WERI-Rb-1 (cell line): ENCODE results near the gene SRPX2.

Experiments used
- DNase-seq: peaks from one replicate; pipeline ENCODE4 v3.0.0-alpha.2; 2020
- H3K27ac ChIP-seq: fragments of 250-450 bp; sonication (Bioruptor Pico); 2 replicates; pipeline ENCODE4 v1.5.1; 2020; ENCODE audit warnings: mild to moderate bottlenecking, moderate library complexity
- H3K27me3 ChIP-seq: fragments of 250-450 bp; sonication (Bioruptor Pico); 2 replicates; pipeline ENCODE4 v1.5.1; 2021; ENCODE audit warnings: mild to moderate bottlenecking, low read depth, moderate library complexity; ENCODE audit not compliant: insufficient read depth, severe bottlenecking
- H3K36me3 ChIP-seq: fragments of 250-450 bp; sonication (Bioruptor Pico); 2 replicates; pipeline ENCODE4 v1.5.1; 2020; ENCODE audit warnings: mild to moderate bottlenecking, moderate library complexity
- H3K4me3 ChIP-seq: 2 replicates; pipeline ENCODE4 v1.5.1; 2011; ENCODE audit warnings: low read depth, mild to moderate bottlenecking, control low read depth, low read length
- H3K9me3 ChIP-seq: fragments of 250-450 bp; sonication (Bioruptor Pico); 2 replicates; pipeline ENCODE4 v1.5.1; 2021; ENCODE audit warnings: mild to moderate bottlenecking, moderate library complexity; ENCODE audit not compliant: severe bottlenecking
- CTCF ChIP-seq: IDR thresholded peaks from 2 replicates; pipeline ENCODE4 v1.5.1; 2011; ENCODE audit warnings: low read depth, mild to moderate bottlenecking, control low read depth, inconsistent platforms, low read length

Gene SRPX2

DNA sequence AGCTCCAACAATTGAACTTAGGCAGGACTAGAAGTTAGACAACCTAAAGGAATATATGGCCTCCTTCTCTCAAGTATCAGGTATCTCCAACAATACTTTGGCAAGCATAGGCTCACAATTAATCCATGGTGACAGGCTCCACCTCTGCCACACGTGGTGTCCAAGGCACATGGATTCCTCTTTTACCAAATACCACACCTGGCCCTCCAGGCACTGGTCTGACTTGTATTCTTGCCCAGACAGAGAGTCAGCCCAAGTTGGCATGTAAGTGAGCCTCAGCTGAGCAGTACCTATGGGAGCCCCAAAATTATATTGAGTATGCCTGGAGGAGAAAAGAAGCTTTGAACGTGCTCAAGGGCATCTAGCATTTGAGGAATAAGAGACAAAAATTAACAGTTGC lies 19.6 kb downstream of the SRPX2 start:
- H3K36me3 ChIP-seq = no peaks in the 10 kb centered on the region
- H3K27me3 ChIP-seq = no peaks in the 10 kb centered on the region
- no peak overlapping the region for H3K27ac ChIP-seq
- no peaks in the 10 kb centered on the region for H3K9me3 ChIP-seq
- H3K4me3 ChIP-seq = no peak overlapping the region
- DNase-seq = no peak
- TF ChIP-seq CTCF = no peak

DNA sequence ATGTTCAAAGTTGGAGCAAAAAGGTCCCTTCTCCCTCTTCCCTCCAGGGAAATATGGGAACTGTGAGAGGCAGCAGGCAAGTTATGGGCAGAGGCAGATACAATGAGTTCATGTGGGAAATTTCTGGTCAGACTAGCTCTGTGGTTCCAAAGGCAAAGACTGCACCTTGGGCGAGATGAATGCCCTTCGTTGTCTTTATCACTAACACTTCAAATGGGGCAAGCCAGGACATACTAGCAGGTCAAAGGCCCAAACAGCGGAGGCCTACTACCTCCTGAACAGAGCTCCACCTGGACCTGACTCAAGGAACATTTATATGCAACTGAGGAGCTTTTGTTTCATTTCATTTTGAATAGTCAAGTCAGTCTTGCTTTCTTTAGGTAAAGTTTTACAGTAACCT lies 29.0 kb downstream of the SRPX2 start:
- Histone ChIP-seq H3K36me3 (no peaks in the 10 kb centered on the region; the same call in 1 of the 2 replicates), H3K9me3 (no peaks in the 10 kb centered on the region), H3K27ac (no peak overlapping the region), H3K4me3 (no peak overlapping the region), H3K27me3 (no peaks in the 10 kb centered on the region)
- DNase-seq = no peak
- no peak for TF ChIP-seq CTCF

- Histone ChIP-seq H3K27me3 (no peaks in the 10 kb centered on the region), H3K36me3 (no peaks in the 10 kb centered on the region; the same call in 1 of the 2 replicates), H3K9me3 (no peaks in the 10 kb centered on the region), H3K27ac (no peak overlapping the region), H3K4me3 (no peak overlapping the region)
- no peak for TF ChIP-seq CTCF
- DNase-seq = no peak
Measured at GRCh38 chrX:100673397-100673953, 29.5 kb downstream of the SRPX2 start.

- no peak overlapping the region for H3K4me3 ChIP-seq
- no peak for DNase-seq
- no peaks in the 10 kb centered on the region for H3K27me3 ChIP-seq
- no peaks in the 10 kb centered on the region; the same call in 1 of the 2 replicates for H3K36me3 ChIP-seq
- TF ChIP-seq CTCF = no peak
- H3K9me3 ChIP-seq = no peaks in the 10 kb centered on the region
- no peak overlapping the region for H3K27ac ChIP-seq
Measured at GRCh38 chrX:100674705-100675104, 30.7 kb downstream of the SRPX2 start.

DNA sequence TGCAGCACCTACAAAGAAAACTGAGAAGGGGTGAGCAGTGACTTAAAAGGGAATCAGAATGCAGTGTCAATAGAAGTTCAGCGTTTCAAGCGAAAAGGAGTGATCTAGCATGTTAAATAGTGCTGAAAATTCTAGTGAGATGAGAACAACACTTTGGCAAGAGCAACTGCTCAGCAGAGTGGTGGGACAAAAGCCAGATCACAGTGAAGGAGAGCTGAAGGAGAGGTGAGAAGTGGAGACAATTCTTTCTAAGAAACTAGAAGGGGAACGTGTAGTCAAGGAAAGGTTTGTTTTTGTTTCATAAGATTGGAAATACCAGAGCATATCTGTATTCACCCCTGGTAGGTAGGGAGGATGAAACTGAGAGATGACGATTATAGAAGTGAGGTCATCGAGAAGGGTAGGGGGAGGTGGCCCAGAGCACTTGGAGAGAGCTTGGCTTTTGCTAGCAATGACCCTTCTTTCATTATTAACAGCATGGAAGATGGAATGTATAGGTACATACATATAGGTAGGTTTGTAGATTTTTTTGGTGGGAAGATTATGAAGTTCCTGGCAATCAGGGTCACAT lies 33.7 kb downstream of the SRPX2 start:
- peaks cover 4% of the 10 kb centered on the region for H3K27me3 ChIP-seq

More for the DNA sequence above, 33.7 kb downstream of the SRPX2 start:
- TF ChIP-seq CTCF = no peak
- no peaks in the 10 kb centered on the region for H3K9me3 ChIP-seq
- H3K36me3 ChIP-seq = peaks cover 3% of the 10 kb centered on the region
- no peak overlapping the region for H3K4me3 ChIP-seq
- DNase-seq = no peak
- H3K27ac ChIP-seq = no peak overlapping the region
